ENCODE results near the gene ZSCAN16. TPM values are rescaled to one million over a fixed set of nuclear protein-coding genes. Genes with fewer than 3 reads are reported as not detected.

Gene ZSCAN16
- total RNA-seq, 1 donor from 2014 or later, result 14.7 TPM

- no peak for DNase-seq
Measured at GRCh38 chr6:28134015-28134414, 9.6 kb downstream of the ZSCAN16 start.

GRCh38 chr6:28134716-28135115, 10.3 kb downstream of the ZSCAN16 start:
- DNase-seq, result no peak

- DNase-seq, result no peak
Measured at GRCh38 chr6:28135393-28135792, 11.0 kb downstream of the ZSCAN16 start.

GRCh38 chr6:28136585-28137504, 12.4 kb downstream of the ZSCAN16 start:
- DNase-seq, result peak; percentile 87

GRCh38 chr6:28137505-28137981, 13.1 kb downstream of the ZSCAN16 start:
- no peak for DNase-seq

GRCh38 chr6:28139860-28140543, 15.6 kb downstream of the ZSCAN16 start:
- DNase-seq, result no peak

- no peak for DNase-seq
Measured at GRCh38 chr6:28140616-28141015, 16.2 kb downstream of the ZSCAN16 start.

- DNase-seq, result peak; percentile 86
Measured at GRCh38 chr6:28141500-28142329, 17.3 kb downstream of the ZSCAN16 start, which contains the start of gene ZKSCAN8. TSS of gene ZKSCAN8 (plus strand) at chr6:28141883. CDS start at chr6:28148408, 6,525 bp downstream.

GRCh38 chr6:28142446-28142845, 18.0 kb downstream of the ZSCAN16 start:
- DNase-seq, result no peak

- DNase-seq, result no peak
Measured at GRCh38 chr6:28145231-28145630, 20.8 kb downstream of the ZSCAN16 start.

- DNase-seq, result no peak
Measured at GRCh38 chr6:28152531-28152930, 28.1 kb downstream of the ZSCAN16 start.

GRCh38 chr6:28153546-28153945, 29.1 kb downstream of the ZSCAN16 start:
- DNase-seq, result no peak

- no peak for DNase-seq
Measured at GRCh38 chr6:28154357-28154756, 29.9 kb downstream of the ZSCAN16 start.

GRCh38 chr6:28158318-28158717, 33.9 kb downstream of the ZSCAN16 start:
- no peak for DNase-seq

GRCh38 chr6:28159029-28159607, 34.7 kb downstream of the ZSCAN16 start:
- DNase-seq, result no peak

GRCh38 chr6:28160233-28160632, 35.8 kb downstream of the ZSCAN16 start:
- no peak for DNase-seq

- peak; percentile 30 for DNase-seq
Measured at GRCh38 chr6:28161410-28162079, 37.1 kb downstream of the ZSCAN16 start.

GRCh38 chr6:28165563-28165962, 41.2 kb downstream of the ZSCAN16 start:
- no peak for DNase-seq

- no peak for DNase-seq
Measured at GRCh38 chr6:28167068-28167467, 42.7 kb downstream of the ZSCAN16 start.

GRCh38 chr6:28167926-28168325, 43.5 kb downstream of the ZSCAN16 start:
- no peak for DNase-seq

- no peak for DNase-seq
Measured at GRCh38 chr6:28171271-28171670, 46.9 kb downstream of the ZSCAN16 start.

Data from occipital lobe (tissue), 2 donors.